Measurements from ENCODE around the gene CFAP221.

DNA sequence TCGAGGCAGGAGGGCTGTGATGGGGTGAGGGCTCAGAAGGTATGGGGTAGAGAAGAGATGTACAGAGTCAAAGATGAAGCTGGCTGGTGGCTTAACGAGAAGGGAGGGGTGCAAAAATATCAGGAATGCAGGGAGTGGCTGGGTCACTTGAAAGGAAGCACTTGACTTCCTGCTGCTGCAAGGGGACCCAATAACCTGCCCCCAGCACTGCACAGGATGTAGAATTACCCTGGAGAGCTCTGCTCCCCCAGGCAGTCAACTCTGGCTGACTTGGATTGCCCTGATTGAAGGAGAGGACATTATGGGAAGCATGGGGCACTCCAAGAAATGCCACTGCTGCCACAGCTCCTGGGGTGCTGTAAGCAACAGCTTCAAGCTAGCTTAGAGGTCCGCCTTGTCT lies 41.8 kb downstream of the CFAP221 start:
- TF ChIP-seq, protein P1, sequence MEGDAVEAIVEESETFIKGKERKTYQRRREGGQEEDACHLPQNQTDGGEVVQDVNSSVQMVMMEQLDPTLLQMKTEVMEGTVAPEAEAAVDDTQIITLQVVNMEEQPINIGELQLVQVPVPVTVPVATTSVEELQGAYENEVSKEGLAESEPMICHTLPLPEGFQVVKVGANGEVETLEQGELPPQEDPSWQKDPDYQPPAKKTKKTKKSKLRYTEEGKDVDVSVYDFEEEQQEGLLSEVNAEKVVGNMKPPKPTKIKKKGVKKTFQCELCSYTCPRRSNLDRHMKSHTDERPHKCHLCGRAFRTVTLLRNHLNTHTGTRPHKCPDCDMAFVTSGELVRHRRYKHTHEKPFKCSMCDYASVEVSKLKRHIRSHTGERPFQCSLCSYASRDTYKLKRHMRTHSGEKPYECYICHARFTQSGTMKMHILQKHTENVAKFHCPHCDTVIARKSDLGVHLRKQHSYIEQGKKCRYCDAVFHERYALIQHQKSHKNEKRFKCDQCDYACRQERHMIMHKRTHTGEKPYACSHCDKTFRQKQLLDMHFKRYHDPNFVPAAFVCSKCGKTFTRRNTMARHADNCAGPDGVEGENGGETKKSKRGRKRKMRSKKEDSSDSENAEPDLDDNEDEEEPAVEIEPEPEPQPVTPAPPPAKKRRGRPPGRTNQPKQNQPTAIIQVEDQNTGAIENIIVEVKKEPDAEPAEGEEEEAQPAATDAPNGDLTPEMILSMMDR (conservative IDR thresholded peaks at IDR 0.05), result no peak
- no peak for TF ChIP-seq EZH2 (IDR thresholded peaks at IDR 0.05; ENCODE audit: low read depth)

Measured in PC-9 (cell line).